ENCODE data around the gene SELENOS. TPM values are rescaled to one million over a fixed set of nuclear protein-coding genes. Genes with fewer than 3 reads are reported as not detected.

Gene SELENOS
- total RNA-seq, 1 experiment from 2014 or later, result 68.7 TPM

- DNase-seq (ENCODE audit: low read depth), result peak; percentile 49
Measured at GRCh38 chr15:101250873-101251829, 26.1 kb downstream of the SELENOS start.

GRCh38 chr15:101250341-101250831 lies 26.9 kb downstream of the SELENOS start:
- DNase-seq (ENCODE audit: low read depth), result peak; percentile 64

GRCh38 chr15:101248274-101248673 lies 29.0 kb downstream of the SELENOS start:
- DNase-seq (ENCODE audit: low read depth), result no peak

GRCh38 chr15:101246824-101247745 lies 30.2 kb downstream of the SELENOS start:
- no peak for DNase-seq (ENCODE audit: low read depth)

GRCh38 chr15:101246391-101246790 lies 30.9 kb downstream of the SELENOS start:
- no peak for DNase-seq (ENCODE audit: low read depth)

- DNase-seq (ENCODE audit: low read depth), result no peak
Measured at GRCh38 chr15:101244889-101245668, 32.2 kb downstream of the SELENOS start.

- DNase-seq (ENCODE audit: low read depth), result no peak
Measured at GRCh38 chr15:101244036-101244781, 33.1 kb downstream of the SELENOS start.

GRCh38 chr15:101243420-101243819 lies 33.9 kb downstream of the SELENOS start:
- DNase-seq (ENCODE audit: low read depth), result no peak

- peak; percentile 21 for DNase-seq (ENCODE audit: low read depth)
Measured at GRCh38 chr15:101242999-101243336, 34.3 kb downstream of the SELENOS start.

GRCh38 chr15:101242160-101242998 lies 34.9 kb downstream of the SELENOS start:
- DNase-seq (ENCODE audit: low read depth), result peak; percentile 59

- DNase-seq (ENCODE audit: low read depth), result no peak
Measured at GRCh38 chr15:101240358-101240757, 36.9 kb downstream of the SELENOS start.

GRCh38 chr15:101239724-101240136 lies 37.6 kb downstream of the SELENOS start:
- DNase-seq (ENCODE audit: low read depth), result no peak

GRCh38 chr15:101237251-101237650 lies 40.0 kb downstream of the SELENOS start:
- no peak for DNase-seq (ENCODE audit: low read depth)

GRCh38 chr15:101233651-101234280 lies 43.5 kb downstream of the SELENOS start:
- no peak for DNase-seq (ENCODE audit: low read depth)

GRCh38 chr15:101232677-101233076 lies 44.6 kb downstream of the SELENOS start:
- DNase-seq (ENCODE audit: low read depth), result no peak

GRCh38 chr15:101228313-101228712 lies 49.0 kb downstream of the SELENOS start:
- no peak for DNase-seq (ENCODE audit: low read depth)

GRCh38 chr15:101225658-101226057 lies 51.6 kb downstream of the SELENOS start:
- DNase-seq (ENCODE audit: low read depth), result no peak
